H1 (cell line): Measurements from ENCODE around the gene STIM2.

Source experiments
- ATF3 ChIP-seq: IDR thresholded peaks from 2 replicates; pipeline ENCODE4 v1.6.1; 2011; ENCODE audit warnings: low read depth, mild to moderate bottlenecking, low read length; ENCODE audit not compliant: insufficient read depth
- JUN ChIP-seq: IDR thresholded peaks from 2 replicates; pipeline ENCODE4 v1.6.1; 2011; ENCODE audit warnings: low read depth, mild to moderate bottlenecking, improper control_type of control experiment, low read length
- POLR2AphosphoS5 ChIP-seq: IDR thresholded peaks from 2 replicates; pipeline ENCODE4 v1.6.1; 2011; ENCODE audit warnings: low read depth, low read length
- RAD21 ChIP-seq, 2 experiments: IDR thresholded peaks in 1 of 2; conservative IDR thresholded peaks in 1 of 2; 2 replicates each; pipeline ENCODE4 v1.6.1; 2011; ENCODE audit warnings: low read depth in 2 of 2, low read length in 2 of 2, improper control_type of control experiment in 1 of 2, inconsistent platforms in 1 of 2, mild to moderate bottlenecking in 1 of 2, moderate library complexity in 1 of 2
- TF ChIP-seq, protein P1 (sequence below), 3 experiments: IDR thresholded peaks; 1 replicate in 2 of 3; 2 replicates in 1 of 3; pipeline versions ENCODE4 v1.5.1 to v1.6.1; 2011; ENCODE audit warnings: low read length in 3 of 3, mild to moderate bottlenecking in 3 of 3, inconsistent platforms in 2 of 3, low read depth in 1 of 3, moderate library complexity in 1 of 3; ENCODE audit not compliant: insufficient read depth in 1 of 3; ENCODE audit errors: control extremely low read depth in 1 of 3

DNA sequence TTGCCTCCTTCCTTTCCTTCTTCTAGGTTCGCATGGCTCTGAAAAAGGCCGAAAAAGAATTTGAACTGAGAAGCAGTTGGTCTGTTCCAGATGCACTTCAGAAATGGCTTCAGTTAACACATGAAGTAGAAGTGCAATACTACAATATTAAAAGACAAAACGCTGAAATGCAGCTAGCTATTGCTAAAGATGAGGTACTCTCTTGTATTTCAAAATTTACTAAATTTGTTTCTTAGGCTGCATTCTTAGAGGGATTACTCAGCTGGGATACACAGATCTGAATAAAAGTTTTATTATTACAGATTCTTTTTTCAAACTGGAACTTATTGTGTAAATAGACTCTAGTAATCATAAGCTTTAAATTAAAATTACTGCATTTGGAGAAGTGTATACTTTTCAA is 146.9 kb downstream of the STIM2 start:
- TF ChIP-seq POLR2AphosphoS5, result no peak
- TF ChIP-seq, protein P1, sequence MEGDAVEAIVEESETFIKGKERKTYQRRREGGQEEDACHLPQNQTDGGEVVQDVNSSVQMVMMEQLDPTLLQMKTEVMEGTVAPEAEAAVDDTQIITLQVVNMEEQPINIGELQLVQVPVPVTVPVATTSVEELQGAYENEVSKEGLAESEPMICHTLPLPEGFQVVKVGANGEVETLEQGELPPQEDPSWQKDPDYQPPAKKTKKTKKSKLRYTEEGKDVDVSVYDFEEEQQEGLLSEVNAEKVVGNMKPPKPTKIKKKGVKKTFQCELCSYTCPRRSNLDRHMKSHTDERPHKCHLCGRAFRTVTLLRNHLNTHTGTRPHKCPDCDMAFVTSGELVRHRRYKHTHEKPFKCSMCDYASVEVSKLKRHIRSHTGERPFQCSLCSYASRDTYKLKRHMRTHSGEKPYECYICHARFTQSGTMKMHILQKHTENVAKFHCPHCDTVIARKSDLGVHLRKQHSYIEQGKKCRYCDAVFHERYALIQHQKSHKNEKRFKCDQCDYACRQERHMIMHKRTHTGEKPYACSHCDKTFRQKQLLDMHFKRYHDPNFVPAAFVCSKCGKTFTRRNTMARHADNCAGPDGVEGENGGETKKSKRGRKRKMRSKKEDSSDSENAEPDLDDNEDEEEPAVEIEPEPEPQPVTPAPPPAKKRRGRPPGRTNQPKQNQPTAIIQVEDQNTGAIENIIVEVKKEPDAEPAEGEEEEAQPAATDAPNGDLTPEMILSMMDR (IDR thresholded peaks at IDR 0.05; ENCODE audit: control extremely low read depth in 1 of 3, insufficient read depth in 1 of 3, low read depth in 1 of 3, low read length in 3 of 3), result no peak
- TF ChIP-seq JUN, result no peak
- TF ChIP-seq RAD21 (IDR thresholded peaks at IDR 0.05 in 1 of 2, conservative IDR thresholded peaks at IDR 0.05 in 1 of 2; ENCODE audit: low read depth in 2 of 2, low read length in 2 of 2), result no peak
- TF ChIP-seq ATF3, result no peak
